ENCODE measurements around the gene CASQ2. TPM values are rescaled to one million over a fixed set of nuclear protein-coding genes. Genes with fewer than 3 reads are reported as not detected.

Gene CASQ2
- total and polyA plus RNA-seq, 2 of the 4 experiments (the other 2 are of a cell fraction) = not detected

- Histone ChIP-seq H3K4me2 (ENCODE audit: low read depth, low read length) (no peak overlapping the region), H2AK9ac (replicated peaks; ENCODE audit: low read depth, low read length, poor library complexity) (no peak overlapping the region), H2AFZ (replicated peaks; ENCODE audit: low read length, poor library complexity) (no peak overlapping the region), H3K9me3 (ENCODE audit: control insufficient read depth, insufficient read depth, low read length) (no peaks in the 10 kb centered on the region), H3K23ac (ENCODE audit: low read depth, low read length) (no peak overlapping the region), H3K9ac (ENCODE audit: low read depth, low read length) (no peak overlapping the region), H4K5ac (ENCODE audit: low read depth, low read length) (no peak overlapping the region), H3K27me3 (ENCODE audit: control insufficient read depth, insufficient read depth, low read length) (peaks cover 2% of the 10 kb centered on the region; the same call in 1 of the 2 replicates), H3K4ac (ENCODE audit: low read depth, low read length) (no peak overlapping the region), H3K9me1 (ENCODE audit: insufficient read depth, low read length) (no peaks in the 10 kb centered on the region), H3K14ac (replicated peaks; ENCODE audit: low read depth, low read length) (no peak overlapping the region), H2BK20ac (ENCODE audit: low read depth, low read length) (no peak overlapping the region), H2BK15ac (ENCODE audit: low read depth, low read length) (no peak overlapping the region), H3K56ac (ENCODE audit: extremely low read depth, insufficient read depth, low read length) (no peak overlapping the region), H3K27ac (ENCODE audit: insufficient read depth, low read length) (no peak overlapping the region), H3K79me1 (ENCODE audit: low read depth in 1 of 2, low read length in 2 of 2) (no peaks in the 10 kb centered on the region), H2BK120ac (ENCODE audit: low read depth, low read length) (no peak overlapping the region), H4K8ac (ENCODE audit: low read depth in 2 of 2, low read length in 2 of 2) (no peak overlapping the region), H3K4me3 (ENCODE audit: insufficient read depth, low read depth, low read length) (no peak overlapping the region), H3K4me1 (ENCODE audit: control insufficient read depth, insufficient read depth, low read length) (no peaks in the 10 kb centered on the region), H2BK5ac (ENCODE audit: low read depth, low read length, poor library complexity, severe bottlenecking) (no peak overlapping the region), H4K91ac (ENCODE audit: insufficient read depth, low read depth, low read length) (no peak overlapping the region), H4K20me1 (ENCODE audit: insufficient read depth, low read length) (no peaks in the 10 kb centered on the region), H3K36me3 (ENCODE audit: control insufficient read depth, insufficient read depth, low read length) (no peaks in the 10 kb centered on the region), H2AK5ac (ENCODE audit: low read depth, low read length) (no peak overlapping the region), H3K18ac (ENCODE audit: low read depth, low read length) (no peak overlapping the region)
- WGBS, 2 experiments (ENCODE audit: extremely low coverage in 2 of 2, insufficient read length in 1 of 2) = no CpG with 5 or more reads among the region's 1 CpG
- ChIA-PET CTCF (interaction anchor here (0.7 to 1.9 kb wide), 2 partner anchors 174 to 187 kb away, joined by 4 to 5 read pairs; no protein-coding TSS in a partner anchor), POLR2A (ENCODE audit: unreplicated experiment) (no interaction called here)
- ATAC-seq (ENCODE audit: low read depth) (peak; percentile 85), DNase-seq (peak; percentile 45)
- BruUV-seq (replicated peaks) = no TSS peak
- dilution Hi-C loops (cut with HindIII; ENCODE audit: low sequenced_read_pairs, unreplicated experiment) (no loop called here), in situ Hi-C loops (cut with MboI; ENCODE audit: low sequenced_read_pairs) (no loop called here), intact Hi-C loops (cut with micrococcal nuclease) (no loop called here)
- TF ChIP-seq MAFK (IDR thresholded peaks at IDR 0.05; ENCODE audit: low read depth, low read length) = no peak
- TF ChIP-seq SMC3 (IDR thresholded peaks at IDR 0.05; ENCODE audit: low read depth, low read length) = no peak
- no peak for TF ChIP-seq CTCF (conservative IDR thresholded peaks at IDR 0.05; ENCODE audit: low read depth, low read length)
- TF ChIP-seq NFE2L2 (IDR thresholded peaks at IDR 0.05; ENCODE audit: low read depth, low read length) = no peak
- peak; percentile 18; the same call in 1 of the 2 replicates for TF ChIP-seq CEBPB (IDR thresholded peaks at IDR 0.05; ENCODE audit: low read depth, low read length)
- no peak for TF ChIP-seq RFX5 (IDR thresholded peaks at IDR 0.05; ENCODE audit: low read depth, low read length)
- TF ChIP-seq MAZ (IDR thresholded peaks at IDR 0.05; ENCODE audit: borderline replicate concordance, low read depth, low read length) = no peak
These were observed 14.2 kb upstream of the CASQ2 start for GRCh38 chr1:115782571-115783281.

Data from IMR-90 (cell line).